Right ventricle myocardium inferior (tissue), 1 donor: ENCODE results near the gene RNF157. TPM values are rescaled to one million over a fixed set of nuclear protein-coding genes. Genes with fewer than 3 reads are reported as not detected.

ENCODE experiments used
- ATAC-seq: fragments of 200-7000 bp; cut with Tn5 transposase; one replicate; pipeline ENCODE4 v1.9.1; 2020; ENCODE audit warnings: mild to moderate bottlenecking, moderate library complexity
- DNase-seq: peaks from one replicate; pipeline ENCODE4 v3.0.0; 2021; ENCODE audit errors: missing footprints
- intact Hi-C: fragments of 100-400 bp; cut with DNase I; formaldehyde crosslinking; loops from one replicate; pipeline ENCODE4 v1.11.0; 2022
- total RNA-seq: library from RNA; stranded (reverse); fragmentation: NEBNext Ultra II Directional; extraction: Animal tissue kit (Norgen Biotek cat#: 25700); gene quantifications from one replicate; pipeline ENCODE4 v1.2.1, GENCODE V29; 2021
- donor health status: DM: no; HTN: yes; CAD: no; lungs with severe emphysema.

The RNF157 gene
- total RNA-seq, 1 donor from 2014 or later = 19.4 TPM

DNA sequence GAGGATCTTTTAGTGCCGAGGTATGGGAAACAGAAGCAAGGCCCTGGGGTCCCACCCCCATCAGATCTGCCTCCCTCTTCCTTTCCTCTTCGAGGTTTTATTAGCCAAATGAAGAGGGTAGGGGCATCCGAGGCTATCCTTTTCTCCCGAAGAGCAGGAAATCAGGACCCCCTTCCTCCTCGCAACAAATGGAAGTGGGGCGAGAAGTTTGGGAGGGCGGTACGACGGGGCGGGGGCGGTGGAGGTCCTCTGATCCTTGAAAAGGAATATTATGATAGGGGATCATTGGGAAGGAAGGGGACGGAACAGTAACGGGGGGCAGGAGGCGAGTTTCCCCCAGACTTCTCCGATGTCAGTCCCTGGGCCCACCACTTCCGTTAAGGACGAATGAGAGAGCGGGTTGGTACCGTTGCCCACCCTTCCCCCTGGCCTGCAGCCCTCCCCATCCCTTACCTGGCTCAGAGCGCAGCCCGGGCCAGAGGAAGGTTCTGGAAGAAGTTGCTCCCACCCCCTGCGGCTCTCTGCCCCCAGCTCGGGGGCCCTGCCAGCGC, 99.6 kb downstream of the RNF157 start:
- intact Hi-C loops = no loop called here
- no peak for DNase-seq
- ATAC-seq = no peak

DNA sequence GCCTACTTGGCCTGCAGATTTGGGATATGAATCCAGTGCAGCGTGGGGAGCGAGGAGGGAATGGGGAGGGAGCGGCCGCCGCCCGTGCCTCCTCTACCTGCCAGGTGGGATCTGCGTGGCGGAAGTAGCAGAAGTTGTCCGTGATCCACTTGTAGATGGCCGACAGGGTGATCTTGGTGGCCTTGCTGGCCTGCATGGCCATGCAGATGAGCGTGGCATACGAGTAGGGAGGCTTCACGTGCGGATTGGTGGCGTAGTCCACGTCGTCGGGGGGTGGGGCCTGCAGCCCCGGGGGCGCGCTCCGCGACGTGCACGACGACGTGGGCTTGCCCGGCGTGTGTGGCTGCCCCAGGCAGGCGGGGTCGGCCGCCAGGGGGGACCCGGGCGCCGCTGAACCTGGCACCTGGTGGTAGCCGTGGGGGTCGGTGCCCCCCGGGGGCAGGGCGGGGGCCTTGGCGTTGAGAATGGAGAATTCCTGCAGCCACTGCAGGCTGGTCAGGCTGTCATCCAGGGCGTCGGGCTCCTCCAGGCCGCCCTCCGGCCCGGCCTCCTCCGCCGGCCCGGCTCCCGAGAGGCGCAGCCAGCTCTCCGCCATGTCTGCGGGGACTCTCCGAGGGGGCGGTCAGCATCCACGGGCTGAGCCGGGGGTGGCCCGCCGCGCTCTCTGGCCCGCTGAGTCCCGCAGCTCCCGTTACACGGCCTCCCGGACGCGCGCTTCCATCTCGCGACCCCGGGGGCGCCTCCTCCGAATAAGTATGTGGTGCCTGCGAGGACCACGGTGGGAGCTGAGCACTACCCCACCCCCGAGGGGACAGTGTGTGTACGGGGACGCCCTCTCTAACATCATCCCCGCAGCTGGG, 100.3 kb downstream of the RNF157 start:
- no peak for ATAC-seq
- no peak for DNase-seq
- intact Hi-C loops = no loop called here

DNA sequence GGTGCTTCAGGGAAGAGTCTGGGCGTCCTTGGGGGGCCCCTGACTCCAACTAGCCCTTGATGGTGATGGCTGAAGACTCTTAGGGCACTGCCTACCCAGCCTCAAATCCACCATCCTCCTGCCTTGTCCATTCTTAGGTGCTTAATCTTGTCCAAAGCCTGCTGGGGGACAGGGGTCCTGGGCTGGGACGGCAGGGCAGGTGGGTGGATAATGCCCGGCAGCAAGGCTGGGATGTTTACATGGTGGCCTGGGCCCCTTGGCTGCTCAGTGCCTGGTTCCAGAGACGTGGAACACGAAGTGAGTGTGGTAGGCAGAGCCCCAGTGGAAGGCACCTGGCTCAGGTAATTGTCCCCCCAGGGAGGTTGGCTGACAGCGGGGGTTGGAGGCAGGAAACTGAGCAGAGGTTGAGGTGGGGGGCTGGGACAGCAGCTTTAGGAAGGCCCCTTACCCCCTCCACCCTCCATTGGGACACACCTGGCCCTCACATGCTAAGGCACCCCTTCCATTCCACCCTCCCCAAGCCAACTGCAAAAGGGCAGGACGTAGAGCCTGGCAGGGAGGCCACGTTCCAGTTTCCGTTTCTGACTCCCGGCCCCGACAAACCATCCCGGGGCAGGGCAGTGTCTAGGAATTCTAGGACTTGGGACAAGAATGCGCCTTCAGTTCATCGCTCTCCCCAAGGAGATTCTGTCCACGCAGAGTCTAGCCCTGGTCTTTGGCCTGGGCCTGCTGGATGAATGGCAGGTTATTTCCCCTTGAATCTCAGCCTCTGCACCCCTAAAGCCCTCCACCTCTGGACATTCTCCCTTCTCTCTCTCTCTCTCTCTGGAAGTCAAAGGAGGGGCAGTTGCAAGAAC, 101.2 kb downstream of the RNF157 start:
- ATAC-seq (no peak), DNase-seq (no peak)
- intact Hi-C loops = no loop called here

DNA sequence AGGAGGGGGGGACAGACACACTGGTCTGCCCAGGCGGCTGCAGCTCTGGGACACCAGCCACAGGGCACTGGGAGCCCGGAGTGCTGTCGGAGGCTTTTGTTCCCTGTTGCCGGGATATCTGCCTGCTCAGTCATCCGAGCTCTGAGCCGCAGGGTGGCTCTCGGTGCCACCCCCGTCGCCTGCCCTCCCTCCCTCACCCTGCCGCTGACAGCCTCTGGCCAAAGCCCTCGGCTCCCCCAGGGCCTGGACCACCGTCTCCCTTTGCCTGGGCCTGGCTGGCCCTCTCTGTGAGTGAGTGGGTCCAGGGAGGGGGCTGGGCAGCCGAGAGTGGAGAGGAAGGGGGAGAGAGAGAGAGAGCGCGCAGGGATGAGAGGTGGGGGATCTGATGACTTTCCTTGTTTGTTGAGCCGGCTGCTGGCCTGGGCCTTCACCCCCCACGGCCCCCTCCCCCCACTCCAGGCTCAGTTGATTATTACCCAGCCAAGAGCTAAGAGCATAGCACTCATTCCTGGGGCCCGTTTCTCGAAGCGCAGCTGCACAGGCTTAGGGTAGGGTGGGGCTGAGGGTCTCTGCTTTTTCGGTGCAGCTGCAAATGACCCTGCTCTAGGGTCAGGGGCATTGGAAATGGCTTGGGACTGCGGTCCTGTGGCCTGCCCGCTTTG, 101.9 kb downstream of the RNF157 start:
- intact Hi-C loops = no loop called here
- ATAC-seq (no peak), DNase-seq (no peak)

DNA sequence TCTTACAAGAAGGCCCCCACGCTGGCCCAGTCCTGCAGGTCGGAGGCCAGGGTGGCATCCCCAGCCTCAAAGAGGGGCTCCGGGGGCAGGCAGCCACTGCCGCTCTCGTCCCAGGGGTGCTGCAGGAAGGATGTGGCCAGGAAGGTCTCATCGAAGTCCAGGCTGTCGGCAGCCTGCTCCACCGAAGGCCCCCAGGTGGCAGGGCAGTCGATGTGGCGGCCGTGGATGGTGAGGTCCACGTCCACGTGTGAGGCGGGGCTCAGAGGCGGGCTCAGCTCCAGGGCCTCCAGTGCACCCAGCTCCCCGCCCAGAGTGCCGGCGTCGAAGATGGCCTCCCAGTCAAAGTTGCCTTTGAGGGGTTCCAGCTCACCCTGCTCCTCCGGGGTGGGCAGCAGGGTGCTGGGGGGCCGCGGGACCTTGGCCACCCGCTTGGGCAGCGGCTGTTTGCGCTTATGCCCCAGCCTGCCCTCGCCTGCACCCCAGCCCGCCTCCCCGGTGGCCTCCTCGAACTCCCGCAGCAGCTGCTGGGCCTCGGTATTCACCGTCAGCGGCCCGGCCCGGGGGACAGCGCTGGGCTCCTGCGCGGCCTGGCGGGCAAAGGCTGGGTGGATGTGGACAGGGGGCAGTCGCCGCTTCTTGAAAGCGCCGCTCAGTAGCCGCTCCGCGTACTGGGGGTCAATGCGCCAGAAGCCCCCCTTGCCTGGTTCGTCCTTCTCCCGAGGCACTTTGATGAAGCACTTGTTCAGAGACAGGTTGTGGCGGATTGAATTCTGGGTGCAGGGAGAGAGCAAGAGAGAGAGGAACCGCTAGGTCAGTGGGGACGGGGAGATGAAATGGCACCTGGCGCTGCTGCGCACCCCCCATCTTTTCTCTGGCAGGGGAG, 102.7 kb downstream of the RNF157 start:
- DNase-seq = no peak
- ATAC-seq = no peak
- intact Hi-C loops = no loop called here

DNA sequence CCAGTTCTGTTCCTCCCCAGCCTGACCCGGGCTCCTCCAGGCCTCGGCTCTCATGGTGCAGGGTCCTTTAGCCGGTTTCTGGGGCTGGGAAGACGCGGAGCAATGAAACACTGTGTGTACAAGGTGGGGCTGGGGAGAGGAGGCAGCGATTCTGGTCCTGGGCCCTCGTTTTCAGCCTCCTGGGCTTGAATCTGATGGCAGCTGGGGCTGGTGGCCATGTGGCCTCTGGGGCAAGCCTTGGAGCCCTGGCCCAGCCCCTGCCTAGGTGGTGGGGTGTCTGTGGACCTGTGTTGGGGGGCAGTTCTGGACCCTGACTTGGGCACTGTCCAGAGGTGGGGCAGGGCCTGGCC, 103.3 kb downstream of the RNF157 start:
- ATAC-seq = no peak

DNA sequence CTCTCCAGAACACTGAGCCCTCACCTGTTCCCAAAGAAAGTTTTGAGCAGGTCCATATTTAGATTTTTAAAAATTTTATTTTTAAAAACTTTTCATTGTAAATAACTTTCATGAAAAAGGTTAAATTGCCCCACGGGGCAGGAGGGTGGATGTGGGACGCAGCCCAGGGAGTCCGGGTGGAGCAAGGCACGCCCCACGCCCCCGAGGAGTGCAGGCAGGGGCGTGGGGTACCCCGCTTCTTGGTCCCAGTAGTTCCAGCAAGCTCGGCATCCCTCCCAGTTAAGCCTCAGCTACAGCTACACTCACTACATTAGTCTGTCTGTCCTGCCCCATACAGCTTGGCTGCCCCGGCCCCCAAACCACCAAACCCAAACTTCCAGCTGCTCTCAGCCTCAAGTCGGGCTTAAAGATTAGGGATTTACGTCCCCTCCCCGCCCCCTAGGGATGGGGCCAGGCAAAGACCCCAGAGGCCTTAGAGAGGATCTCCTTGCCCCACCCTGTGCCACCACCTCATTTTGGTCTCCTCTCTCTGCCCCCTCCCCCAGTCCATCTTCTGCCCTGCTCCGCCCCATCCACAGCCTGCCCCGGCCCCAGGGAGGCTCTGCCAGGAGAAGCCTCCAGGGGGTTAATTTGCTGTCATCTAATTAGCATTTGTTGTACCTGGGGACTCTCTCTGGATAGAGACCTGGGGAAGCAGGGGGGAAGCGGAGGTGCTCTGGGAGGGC, 103.9 kb downstream of the RNF157 start:
- intact Hi-C loops = no loop called here
- ATAC-seq = no peak
- no peak for DNase-seq

More for the DNA sequence above, 103.3 kb downstream of the RNF157 start:
- DNase-seq = no peak
- intact Hi-C loops = no loop called here

DNA sequence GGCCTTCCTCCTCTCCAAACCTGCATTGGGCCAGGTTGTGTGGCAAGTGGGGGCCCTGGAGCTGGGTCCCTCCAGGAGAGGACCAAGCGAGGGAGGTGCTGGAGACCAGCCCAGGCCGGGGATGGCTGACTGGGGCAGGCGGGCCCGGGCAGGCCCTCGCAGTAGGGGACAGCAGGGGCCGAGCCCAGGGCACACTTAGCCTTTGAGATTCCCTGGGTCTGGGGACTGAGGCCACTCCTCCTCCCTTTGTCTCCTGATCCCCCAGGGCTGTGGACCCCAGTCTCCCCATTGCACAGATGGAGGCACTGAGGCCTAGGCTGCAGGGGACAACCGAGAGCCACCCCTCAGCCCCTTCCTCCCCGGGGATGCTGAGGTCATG, 104.5 kb downstream of the RNF157 start:
- ATAC-seq (no peak), DNase-seq (no peak)
- intact Hi-C loops = no loop called here

DNA sequence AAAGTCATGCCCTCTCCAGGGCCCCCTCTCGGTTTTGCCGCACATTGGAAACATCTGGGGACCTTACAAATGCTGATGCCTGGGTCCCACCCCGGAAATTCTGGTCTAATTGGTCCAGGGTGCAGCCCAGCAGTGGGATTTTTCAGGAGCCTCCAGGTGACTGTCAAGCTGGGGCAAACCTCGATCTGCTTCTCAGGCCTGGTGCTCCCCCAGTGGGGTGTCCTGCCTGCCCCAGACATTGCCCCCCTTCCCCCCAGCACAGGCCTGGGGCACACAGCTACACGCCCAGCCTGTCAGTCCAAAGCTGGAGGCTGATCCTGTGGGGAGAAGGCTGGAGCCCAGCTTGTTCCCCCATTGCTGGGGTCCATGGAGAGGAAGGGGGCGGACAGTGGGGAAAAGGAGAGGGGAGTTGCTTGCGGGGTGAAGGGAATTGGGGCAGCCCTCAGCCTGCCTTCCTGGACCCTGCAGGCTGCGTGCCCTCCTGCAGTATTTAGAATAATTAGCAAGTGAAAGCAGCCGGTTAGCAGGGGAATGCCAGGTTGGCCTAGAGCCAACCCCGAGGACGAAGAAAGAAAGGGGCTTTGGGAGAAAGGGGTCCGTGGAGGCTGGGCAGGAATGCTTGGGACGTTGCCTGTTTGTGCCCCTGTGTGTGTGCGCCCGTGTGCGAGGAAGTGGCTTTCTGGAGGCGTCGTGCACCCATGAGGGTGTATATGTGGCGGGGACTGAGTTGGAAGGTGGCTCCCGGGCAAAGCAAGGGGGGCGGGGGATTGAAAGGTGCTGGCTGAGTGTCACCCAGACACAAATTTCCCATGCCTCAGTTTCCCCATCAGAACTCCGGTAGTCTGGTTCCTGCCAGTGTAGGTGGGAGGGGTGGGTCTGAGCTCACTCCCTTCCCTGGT, 105.1 kb downstream of the RNF157 start:
- ATAC-seq (no peak), DNase-seq (no peak)
- intact Hi-C loops = no loop called here

DNA sequence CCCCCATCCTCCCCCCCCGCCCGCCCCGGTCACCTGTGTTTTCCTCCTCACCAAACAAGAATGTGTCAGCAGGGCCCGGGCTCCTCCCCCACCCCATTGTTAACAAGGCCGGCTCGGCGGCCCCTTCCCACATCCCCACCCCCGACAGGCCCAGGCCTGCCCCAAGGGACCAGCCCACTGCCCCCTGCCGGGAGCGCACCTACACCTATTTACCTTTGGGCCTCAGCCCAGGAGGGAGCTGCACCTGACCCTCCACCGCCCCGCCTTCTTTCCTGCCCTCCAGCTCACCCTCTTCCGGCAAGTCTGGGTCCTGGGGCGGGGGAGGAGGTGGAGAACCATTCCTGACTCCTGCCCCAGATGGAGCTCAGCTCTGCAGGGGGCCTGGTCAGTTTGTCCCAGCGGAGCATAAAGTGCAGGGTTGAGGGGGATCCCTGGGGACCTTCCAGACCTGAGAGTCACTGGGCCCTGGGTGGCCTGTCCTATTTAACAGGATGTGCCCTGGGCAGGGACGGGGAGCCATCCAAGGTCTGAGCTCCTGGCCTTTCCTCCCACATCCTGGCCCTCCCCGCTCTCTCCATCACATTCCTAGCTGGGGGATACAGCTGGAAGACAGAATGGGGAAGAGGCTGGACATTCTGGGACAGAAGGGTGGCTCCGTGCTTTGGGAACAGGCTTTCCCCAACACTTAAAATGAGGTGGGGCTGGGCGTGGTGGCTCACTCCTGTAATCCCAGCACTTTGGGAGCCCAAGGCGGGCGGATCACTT, 107.5 kb downstream of the RNF157 start:
- intact Hi-C loops = no loop called here
- ATAC-seq (no peak), DNase-seq (no peak)

DNA sequence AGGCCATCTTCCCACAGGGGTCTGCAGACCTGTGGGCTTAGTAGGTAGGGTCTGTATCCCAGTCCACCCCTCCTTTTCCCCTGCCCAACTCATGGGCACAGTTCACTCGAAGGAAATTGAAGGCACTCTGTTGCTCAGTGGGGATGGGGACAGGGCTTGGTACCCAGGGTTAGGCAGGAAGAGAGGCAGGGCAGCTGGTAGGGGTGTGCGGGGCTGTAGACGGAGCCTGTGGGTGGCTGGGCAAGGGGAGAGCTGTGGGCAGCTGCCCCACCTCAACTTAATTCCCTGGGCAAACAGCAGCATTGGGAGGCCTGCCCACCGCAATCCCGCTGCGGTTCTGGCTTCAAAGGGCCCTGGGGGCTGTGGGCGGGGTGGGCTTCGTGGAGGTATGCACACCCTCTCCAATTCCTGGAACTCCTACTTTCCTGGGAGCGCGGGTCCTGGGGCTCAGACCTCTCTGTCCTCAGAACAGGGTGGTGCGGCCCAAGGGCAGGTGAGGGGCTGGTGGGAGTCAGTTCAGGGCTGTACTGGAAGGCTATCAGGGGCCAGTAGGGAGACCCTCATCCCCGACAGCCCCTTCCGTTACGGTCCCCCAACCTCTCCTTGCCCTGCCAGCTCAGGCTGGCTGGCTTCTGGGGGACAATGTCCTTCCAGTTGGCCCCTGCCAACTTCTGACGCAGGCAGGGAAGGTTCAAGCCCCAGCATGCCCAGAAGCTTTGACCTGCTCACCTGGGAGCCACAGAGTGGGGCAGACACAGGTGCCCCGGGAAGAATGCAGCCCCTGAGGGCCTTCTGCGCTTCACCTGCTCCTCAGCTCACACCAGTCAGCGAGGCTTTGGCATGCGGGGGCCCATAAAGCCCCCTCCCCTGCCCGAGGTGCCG, 108.4 kb downstream of the RNF157 start:
- DNase-seq (no peak), ATAC-seq (no peak)
- intact Hi-C loops = no loop called here

DNA sequence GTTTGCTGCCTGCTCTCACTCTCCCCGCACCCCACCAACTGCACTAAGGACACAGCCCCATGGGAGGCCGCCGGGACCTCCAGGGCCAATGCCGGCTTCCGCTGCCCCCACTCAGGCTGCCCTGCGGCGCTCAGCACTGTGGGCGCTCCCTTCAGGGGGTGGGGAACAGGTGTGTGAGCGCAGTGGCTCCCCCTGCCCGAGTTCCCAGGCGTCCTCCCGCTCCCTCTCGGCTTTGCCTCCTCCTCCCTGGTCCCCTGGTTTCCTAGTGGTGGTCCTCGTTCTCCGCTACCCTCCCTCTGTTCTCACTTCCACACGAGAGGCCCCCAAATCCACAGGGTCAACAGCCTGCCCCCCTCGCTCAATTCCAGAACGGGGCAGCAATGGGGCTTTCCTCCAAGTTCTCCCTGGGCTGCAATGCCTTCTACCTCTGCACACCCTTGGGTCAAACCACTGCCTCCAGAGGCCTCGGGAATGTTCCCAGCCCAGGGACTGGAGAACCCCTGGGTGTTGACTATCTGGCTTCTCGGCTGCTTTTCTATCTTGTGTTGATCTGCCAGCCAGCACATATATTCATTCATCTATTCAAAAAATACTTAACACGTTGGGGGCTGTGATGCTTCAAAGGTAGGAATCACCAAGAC, 109.1 kb downstream of the RNF157 start:
- no peak for ATAC-seq
- no peak for DNase-seq
- intact Hi-C loops = no loop called here

DNA sequence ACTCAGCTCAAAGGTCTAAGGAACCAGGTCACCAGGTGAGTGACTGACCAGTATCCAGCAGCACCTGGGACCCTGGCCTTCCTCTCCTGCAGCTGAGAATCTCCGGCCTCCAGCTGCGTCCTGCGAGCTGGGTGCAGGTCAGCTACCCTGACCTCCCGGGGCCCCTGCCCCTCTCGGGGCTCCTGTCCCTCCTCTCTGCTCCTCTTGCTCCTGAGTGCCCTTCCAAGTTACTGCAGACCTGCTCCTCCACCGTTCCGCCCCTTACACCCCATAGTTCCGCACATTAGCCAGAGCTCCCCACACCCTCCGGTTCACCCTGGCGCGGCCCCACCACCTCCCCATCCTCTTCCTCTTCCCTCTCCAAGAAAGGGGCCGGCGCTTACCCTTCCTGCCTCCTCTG, 109.8 kb downstream of the RNF157 start:
- intact Hi-C loops = no loop called here
- ATAC-seq (no peak), DNase-seq (no peak)

DNA sequence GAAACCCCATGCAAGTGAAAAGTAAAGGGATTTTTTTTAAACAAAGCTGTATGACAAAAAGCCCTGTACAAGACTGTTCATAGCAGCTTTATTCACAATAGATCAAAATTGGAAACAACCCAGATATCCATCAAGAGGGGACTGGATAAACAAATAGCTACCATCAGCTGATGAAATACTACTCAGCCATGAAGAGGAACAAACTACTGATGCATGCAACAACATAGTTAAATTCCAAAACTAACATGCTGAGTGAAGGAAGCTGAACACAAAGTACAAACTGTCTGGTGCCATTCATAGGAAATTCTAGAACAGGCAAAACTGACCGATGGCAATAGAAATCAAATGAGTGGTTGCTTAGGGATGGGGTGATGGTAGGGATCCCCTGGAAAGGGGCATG, 114.4 kb downstream of the RNF157 start:
- ATAC-seq = no peak
- no peak for DNase-seq
- intact Hi-C loops = no loop called here

DNA sequence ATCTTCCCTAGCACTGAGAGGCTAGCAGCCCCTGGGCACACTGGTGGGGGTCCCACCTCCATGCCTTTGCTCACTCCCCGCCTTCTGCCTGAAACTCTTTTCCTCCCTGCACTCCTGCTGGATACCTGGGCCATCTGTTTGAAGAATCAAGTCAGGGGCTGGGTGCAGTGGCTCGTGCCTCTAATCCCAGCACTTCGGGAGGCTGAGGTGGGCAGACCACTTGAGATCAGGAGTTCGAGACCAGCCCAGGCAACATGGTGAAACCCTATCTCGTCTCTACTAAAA, 115.0 kb downstream of the RNF157 start:
- no peak for DNase-seq
- intact Hi-C loops = no loop called here
- no peak for ATAC-seq
